MM.1S (cell line): ENCODE data around the gene SERPINA12.

Experiments
- CTCF ChIP-seq: fragments of 300-600 bp; sonication (generic); IDR thresholded peaks from 2 replicates; pipeline ENCODE4 v1.5.1; 2016; ENCODE audit warnings: antibody characterized with exemption, low read length, mixed read lengths
- EZH2phosphoT487 ChIP-seq: fragments of 300-600 bp; sonication (generic); IDR thresholded peaks from 2 replicates; pipeline ENCODE4 v1.6.1; 2018; ENCODE audit warnings: antibody characterized with exemption, low read length

DNA sequence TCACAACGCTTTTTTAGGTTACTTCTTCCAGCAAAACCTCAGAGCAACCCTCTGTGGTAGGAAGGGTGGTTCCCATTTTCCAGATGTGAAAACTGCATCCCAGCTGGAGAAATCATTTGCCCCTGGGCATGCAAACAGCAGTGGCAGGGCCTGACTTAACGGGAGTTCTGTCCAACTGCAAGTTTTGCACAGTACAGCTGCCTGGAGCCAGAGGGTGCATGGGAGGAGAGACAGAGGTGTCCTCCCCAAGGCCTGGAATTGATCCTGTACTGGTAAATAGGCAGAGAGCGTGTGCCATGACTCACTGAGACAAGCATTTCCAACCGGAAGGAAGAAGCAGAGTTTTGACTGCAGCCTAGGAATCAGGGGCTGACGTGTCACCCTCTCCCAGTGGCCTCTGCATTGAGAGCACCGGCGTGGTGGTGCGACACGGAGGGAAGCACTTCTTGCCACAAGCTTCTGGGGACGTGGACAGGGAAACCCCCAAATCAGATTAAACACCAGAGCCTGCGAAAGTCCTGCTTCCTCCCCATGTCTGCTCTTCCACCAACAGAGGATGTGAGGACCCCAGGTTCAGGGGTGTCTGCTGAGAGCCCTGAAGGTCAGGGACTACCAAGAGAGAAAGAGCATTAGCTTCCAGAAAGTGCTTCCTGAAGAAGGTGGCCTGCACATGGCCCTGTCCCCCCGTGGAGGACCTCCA is 33.0 kb upstream of the SERPINA12 start:
- TF ChIP-seq CTCF (no peak), EZH2phosphoT487 (no peak)
